MM.1S (cell line): Measurements from ENCODE around the gene STRIT1.

Experiments used
- DNase-seq: peaks from one replicate; pipeline ENCODE4 v3.0.0-alpha.2; 2015
- H2AFZ ChIP-seq: fragments of 300-600 bp; sonication (generic); 2 replicates; pipeline ENCODE4 v1.6.0; 2016; ENCODE audit warnings: antibody characterized with exemption, low read length
- H3F3A ChIP-seq: fragments of 300-600 bp; sonication (generic); 2 replicates; pipeline ENCODE4 v1.6.1; 2016; ENCODE audit warnings: mild to moderate bottlenecking, antibody characterized with exemption, low read length, moderate library complexity, mixed read lengths; ENCODE audit not compliant: insufficient read depth
- H3K27ac ChIP-seq: fragments of 300-600 bp; sonication (generic); 2 replicates; pipeline ENCODE4 v1.5.1; 2016; ENCODE audit warnings: mild to moderate bottlenecking, low read length
- H3K27me3 ChIP-seq: fragments of 300-600 bp; sonication (generic); replicated peaks from 2 replicates; pipeline ENCODE4 v1.6.0; 2016; ENCODE audit warnings: low read length; ENCODE audit not compliant: insufficient read depth
- H3K36me3 ChIP-seq: fragments of 300-600 bp; sonication (generic); replicated peaks from 2 replicates; pipeline ENCODE4 v1.6.1; 2016; ENCODE audit warnings: mild to moderate bottlenecking, low read length, mixed read lengths; ENCODE audit not compliant: insufficient read depth
- H3K4me1 ChIP-seq: fragments of 300-600 bp; sonication (generic); 2 replicates; pipeline ENCODE4 v1.6.1; 2016; ENCODE audit warnings: low read length, mixed read lengths
- H3K4me2 ChIP-seq: fragments of 300-600 bp; sonication (generic); 2 replicates; pipeline ENCODE4 v1.6.0; 2016; ENCODE audit warnings: low read depth, low read length
- H3K4me3 ChIP-seq: fragments of 300-600 bp; sonication (generic); 2 replicates; pipeline ENCODE4 v1.5.1; 2016; ENCODE audit warnings: low read length, mixed read lengths
- H3K79me2 ChIP-seq: fragments of 300-600 bp; sonication (generic); 2 replicates; pipeline ENCODE4 v1.6.1; 2016; ENCODE audit warnings: mixed run types, low read length, mixed read lengths
- H3K9ac ChIP-seq: fragments of 300-600 bp; sonication (generic); 2 replicates; pipeline ENCODE4 v1.6.1; 2016; ENCODE audit warnings: low read length, mixed read lengths
- H3K9me2 ChIP-seq: fragments of 300-600 bp; sonication (generic); replicated peaks from 2 replicates; pipeline ENCODE4 v1.6.1; 2016; ENCODE audit warnings: mild to moderate bottlenecking, low read length, mixed read lengths; ENCODE audit not compliant: insufficient read depth
- H3K9me3 ChIP-seq: fragments of 300-600 bp; sonication (generic); replicated peaks from 2 replicates; pipeline ENCODE4 v1.6.1; 2016; ENCODE audit warnings: mild to moderate bottlenecking, low read length, mixed read lengths; ENCODE audit not compliant: insufficient read depth
- H4K20me1 ChIP-seq: fragments of 300-600 bp; sonication (generic); 2 replicates; pipeline ENCODE4 v1.6.1; 2016; ENCODE audit warnings: mild to moderate bottlenecking, low read length, moderate library complexity, mixed read lengths; ENCODE audit not compliant: insufficient read depth
- EZH2 ChIP-seq: fragments of 300-600 bp; sonication (generic); optimal IDR thresholded peaks from 2 replicates; pipeline ENCODE3; 2017; ENCODE audit warnings: low read depth, mild to moderate bottlenecking, antibody characterized with exemption, low read length, mixed read lengths
- EZH2phosphoT487 ChIP-seq: fragments of 300-600 bp; sonication (generic); IDR thresholded peaks from 2 replicates; pipeline ENCODE4 v1.6.1; 2018; ENCODE audit warnings: antibody characterized with exemption, low read length
- TF ChIP-seq, protein P1 (sequence below): fragments of 300-600 bp; sonication (generic); IDR thresholded peaks from 2 replicates; pipeline ENCODE4 v1.5.1; 2016; ENCODE audit warnings: antibody characterized with exemption, low read length, mixed read lengths

Gene STRIT1

DNA sequence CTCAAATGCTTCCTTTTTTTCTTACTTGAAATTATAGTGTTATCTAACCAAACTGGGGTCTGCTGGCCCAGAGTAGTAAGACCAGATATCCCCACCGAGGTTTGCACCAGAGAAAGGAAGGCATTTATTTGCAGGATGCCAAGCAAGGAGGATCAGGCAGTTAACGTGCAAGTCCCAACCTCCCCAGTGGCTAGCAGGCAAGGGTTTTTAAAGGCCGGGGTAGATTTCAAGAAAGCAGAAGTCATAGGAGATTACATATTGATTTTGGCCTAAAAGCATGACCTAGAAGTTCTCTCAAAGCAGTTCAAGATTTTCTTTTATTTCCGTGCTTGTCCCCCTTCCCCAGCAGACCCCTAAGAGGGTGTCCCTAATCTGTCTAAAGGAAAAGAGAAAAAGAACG lies 32.8 kb upstream of the STRIT1 start:
- TF ChIP-seq, protein P1, sequence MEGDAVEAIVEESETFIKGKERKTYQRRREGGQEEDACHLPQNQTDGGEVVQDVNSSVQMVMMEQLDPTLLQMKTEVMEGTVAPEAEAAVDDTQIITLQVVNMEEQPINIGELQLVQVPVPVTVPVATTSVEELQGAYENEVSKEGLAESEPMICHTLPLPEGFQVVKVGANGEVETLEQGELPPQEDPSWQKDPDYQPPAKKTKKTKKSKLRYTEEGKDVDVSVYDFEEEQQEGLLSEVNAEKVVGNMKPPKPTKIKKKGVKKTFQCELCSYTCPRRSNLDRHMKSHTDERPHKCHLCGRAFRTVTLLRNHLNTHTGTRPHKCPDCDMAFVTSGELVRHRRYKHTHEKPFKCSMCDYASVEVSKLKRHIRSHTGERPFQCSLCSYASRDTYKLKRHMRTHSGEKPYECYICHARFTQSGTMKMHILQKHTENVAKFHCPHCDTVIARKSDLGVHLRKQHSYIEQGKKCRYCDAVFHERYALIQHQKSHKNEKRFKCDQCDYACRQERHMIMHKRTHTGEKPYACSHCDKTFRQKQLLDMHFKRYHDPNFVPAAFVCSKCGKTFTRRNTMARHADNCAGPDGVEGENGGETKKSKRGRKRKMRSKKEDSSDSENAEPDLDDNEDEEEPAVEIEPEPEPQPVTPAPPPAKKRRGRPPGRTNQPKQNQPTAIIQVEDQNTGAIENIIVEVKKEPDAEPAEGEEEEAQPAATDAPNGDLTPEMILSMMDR: no peak
- no peak for TF ChIP-seq EZH2phosphoT487
- no peak for TF ChIP-seq EZH2
- no peak overlapping the region for H3K27ac ChIP-seq
- no peaks in the 10 kb centered on the region; the same call in 1 of the 2 replicates for H3F3A ChIP-seq
- peak overlapping the region; percentile 62; the same call in 1 of the 2 replicates for H3K4me3 ChIP-seq
- no peaks in the 10 kb centered on the region for H3K9me2 ChIP-seq
- no peaks in the 10 kb centered on the region for H3K9me3 ChIP-seq
- no peaks in the 10 kb centered on the region for H4K20me1 ChIP-seq
- no peaks in the 10 kb centered on the region for H3K79me2 ChIP-seq
- H3K36me3 ChIP-seq: no peaks in the 10 kb centered on the region
- H3K27me3 ChIP-seq: no peaks in the 10 kb centered on the region
- 0 out of 2 replicates have a peak, but pooled peaks cover 5% of the 10 kb centered on the region for H3K4me1 ChIP-seq
- DNase-seq: no peak
- peak overlapping the region; percentile 90 for H2AFZ ChIP-seq
- no peak overlapping the region for H3K9ac ChIP-seq
- peak overlapping the region; percentile 77; the same call in 1 of the 2 replicates for H3K4me2 ChIP-seq

DNA sequence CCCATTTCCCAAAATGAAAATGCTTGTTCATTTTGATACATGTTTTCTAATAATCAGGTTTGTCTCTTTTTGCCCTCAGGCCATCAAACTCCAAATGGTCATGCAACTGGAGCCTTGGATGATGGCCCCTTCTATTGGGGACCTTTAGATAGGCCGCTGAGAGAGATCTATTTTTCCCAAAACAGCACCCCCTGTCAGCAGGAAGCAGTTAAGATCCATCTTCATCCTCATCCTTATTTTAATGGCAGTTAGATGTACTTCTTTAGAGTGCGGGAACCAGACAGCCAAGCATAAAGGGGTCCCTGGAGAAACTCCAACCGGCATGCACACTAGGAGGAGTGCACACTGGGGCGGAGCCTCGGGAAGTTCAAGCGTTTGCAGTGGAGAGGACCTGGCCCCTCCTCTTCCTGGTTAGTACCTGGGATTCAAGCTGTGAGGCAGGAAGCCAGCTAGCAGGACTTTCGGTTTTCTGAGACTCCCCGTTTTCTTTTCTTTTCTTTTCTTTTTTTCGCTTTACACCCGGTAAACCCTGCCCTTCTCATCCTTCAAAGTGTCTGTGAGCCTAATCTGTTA lies 31.9 kb upstream of the STRIT1 start:
- TF ChIP-seq, protein P1: peak; percentile 44
- TF ChIP-seq EZH2: no peak
- no peak for TF ChIP-seq EZH2phosphoT487
- Histone ChIP-seq H3K4me3 (peak overlapping the region; percentile 62), H3K4me1 (0 out of 2 replicates have a peak, but pooled peaks cover 5% of the 10 kb centered on the region), H4K20me1 (no peaks in the 10 kb centered on the region), H3K27me3 (no peaks in the 10 kb centered on the region), H3K9me3 (no peaks in the 10 kb centered on the region), H3K9ac (peak overlapping the region; percentile 57), H3K27ac (peak overlapping the region; percentile 53; the same call in 1 of the 2 replicates), H3K36me3 (no peaks in the 10 kb centered on the region), H2AFZ (peak overlapping the region; percentile 90), H3F3A (no peaks in the 10 kb centered on the region; the same call in 1 of the 2 replicates), H3K4me2 (peak overlapping the region; percentile 77), H3K9me2 (no peaks in the 10 kb centered on the region), H3K79me2 (no peaks in the 10 kb centered on the region)
- peak; percentile 61 for DNase-seq

DNA sequence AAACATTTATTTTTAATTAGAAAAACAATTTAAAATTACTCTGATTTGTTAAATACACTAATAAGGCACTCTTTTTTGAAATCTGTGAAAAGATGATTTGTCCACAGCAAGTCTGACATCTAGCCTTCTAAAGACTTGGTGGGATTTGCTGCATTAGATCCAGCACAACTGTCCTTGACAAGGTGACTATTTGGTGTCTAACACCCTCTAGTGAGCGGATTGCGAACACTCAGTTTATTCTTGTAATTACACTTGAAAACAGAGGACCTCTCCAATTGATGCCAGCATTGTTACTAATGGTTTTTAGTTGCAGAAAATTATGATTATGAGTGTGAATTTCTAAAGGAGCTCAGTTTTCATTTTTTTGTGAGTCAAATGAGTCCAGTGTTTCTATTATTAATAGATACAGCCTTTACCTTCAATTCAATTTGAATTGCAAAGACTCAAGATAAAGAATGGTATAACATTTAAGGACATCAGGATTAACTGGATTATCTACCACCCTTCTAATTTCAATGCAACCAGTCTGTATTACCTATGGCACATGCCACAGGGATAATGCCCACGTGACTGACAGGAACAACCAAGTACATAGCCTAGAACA lies 29.7 kb upstream of the STRIT1 start:
- peak; percentile 87 for DNase-seq
- no peaks in the 10 kb centered on the region for H3K9me3 ChIP-seq
- H4K20me1 ChIP-seq: no peaks in the 10 kb centered on the region
- no peaks in the 10 kb centered on the region for H3K27me3 ChIP-seq
- no peaks in the 10 kb centered on the region for H3K79me2 ChIP-seq
- H3K4me1 ChIP-seq: 0 out of 2 replicates have a peak, but pooled peaks cover 5% of the 10 kb centered on the region
- no peak overlapping the region for H3K9ac ChIP-seq
- no peaks in the 10 kb centered on the region; the same call in 1 of the 2 replicates for H3F3A ChIP-seq
- no peak overlapping the region for H2AFZ ChIP-seq
- H3K36me3 ChIP-seq: no peaks in the 10 kb centered on the region
- H3K27ac ChIP-seq: no peak overlapping the region
- TF ChIP-seq EZH2 (no peak), EZH2phosphoT487 (no peak)
- TF ChIP-seq, protein P1: peak; percentile 87
- no peak overlapping the region for H3K4me2 ChIP-seq
- no peak overlapping the region for H3K4me3 ChIP-seq
- no peaks in the 10 kb centered on the region for H3K9me2 ChIP-seq
